GM21515 (cell line): ENCODE results near the gene CYP39A1.
"Not testable (repeated sequence)": the region's sequence is repeated elsewhere in the genome, so short reads cannot be mapped to it uniquely, and the experiment has no call there.

ENCODE experiments used
- ATAC-seq: cut with Tn5 transposase; IDR thresholded peaks from one replicate; pipeline ENCODE4 v1.9.1; 2021; ENCODE audit not compliant: unreplicated experiment

Gene CYP39A1

DNA sequence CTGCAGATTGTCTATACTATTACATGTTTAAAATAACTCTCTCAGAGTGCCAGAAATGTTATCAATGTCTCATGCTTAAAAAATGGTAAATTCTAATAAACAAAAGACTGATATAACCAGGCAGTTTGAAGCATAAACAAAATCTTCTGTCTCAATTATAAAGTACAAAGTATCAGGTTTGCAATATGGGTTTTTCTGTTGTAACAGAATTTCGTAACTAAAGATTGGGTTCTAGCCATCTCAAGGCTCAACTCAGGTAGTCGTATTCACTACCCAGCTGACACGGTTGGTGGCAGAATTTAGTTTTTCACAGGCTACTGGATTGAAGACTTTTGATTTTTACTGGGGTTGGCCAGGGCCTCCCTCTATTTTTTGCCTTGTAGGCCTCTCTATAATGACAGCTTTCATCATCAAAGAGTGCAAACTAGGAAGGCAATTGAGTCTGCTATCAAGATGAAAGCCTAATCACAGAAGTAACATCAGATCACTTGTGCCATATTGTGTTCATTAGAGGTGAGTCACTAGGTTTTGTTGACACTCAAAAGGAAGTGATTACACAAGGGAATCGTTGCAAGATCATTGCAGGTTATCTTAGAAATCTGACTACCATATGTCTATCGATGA lies 3.6 kb downstream of the CYP39A1 start:
- no peak for ATAC-seq

DNA sequence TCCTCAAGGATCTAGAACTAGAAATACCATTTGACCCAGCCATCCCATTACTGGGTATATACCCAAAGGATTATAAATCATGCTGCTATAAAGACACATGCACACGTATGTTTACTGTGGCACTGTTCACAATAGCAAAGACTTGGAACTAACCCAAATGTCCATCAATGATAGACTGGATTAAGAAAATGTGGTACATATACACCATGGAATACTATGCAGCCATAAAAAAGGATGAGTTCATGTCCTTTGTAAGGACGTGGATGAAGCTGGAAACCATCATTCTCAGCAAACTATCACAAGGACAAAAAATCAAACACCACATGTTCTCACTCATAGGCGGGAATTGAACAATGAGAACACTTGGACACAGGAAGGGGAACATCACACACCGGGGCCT lies 4.5 kb downstream of the CYP39A1 start:
- not testable (repeated sequence) for ATAC-seq

DNA sequence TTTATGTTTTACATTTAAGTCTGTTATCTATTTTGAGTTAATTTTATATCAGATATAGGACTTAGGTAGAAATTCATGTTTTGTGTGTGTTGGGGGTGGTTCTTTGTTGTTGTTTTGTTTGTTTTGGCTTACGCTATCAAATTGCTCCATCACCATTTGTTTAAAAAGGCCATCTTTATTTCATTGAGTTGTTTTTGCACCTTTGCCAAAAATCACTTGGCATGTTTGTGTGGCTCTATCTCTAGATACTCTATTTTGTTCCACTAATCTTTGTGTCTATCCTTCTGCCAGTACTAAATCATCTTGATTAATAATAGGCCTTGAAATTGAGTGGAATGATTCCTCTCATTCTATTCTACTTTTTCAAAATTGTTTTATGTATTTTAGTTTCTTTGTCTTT lies 7.4 kb downstream of the CYP39A1 start:
- no peak for ATAC-seq

DNA sequence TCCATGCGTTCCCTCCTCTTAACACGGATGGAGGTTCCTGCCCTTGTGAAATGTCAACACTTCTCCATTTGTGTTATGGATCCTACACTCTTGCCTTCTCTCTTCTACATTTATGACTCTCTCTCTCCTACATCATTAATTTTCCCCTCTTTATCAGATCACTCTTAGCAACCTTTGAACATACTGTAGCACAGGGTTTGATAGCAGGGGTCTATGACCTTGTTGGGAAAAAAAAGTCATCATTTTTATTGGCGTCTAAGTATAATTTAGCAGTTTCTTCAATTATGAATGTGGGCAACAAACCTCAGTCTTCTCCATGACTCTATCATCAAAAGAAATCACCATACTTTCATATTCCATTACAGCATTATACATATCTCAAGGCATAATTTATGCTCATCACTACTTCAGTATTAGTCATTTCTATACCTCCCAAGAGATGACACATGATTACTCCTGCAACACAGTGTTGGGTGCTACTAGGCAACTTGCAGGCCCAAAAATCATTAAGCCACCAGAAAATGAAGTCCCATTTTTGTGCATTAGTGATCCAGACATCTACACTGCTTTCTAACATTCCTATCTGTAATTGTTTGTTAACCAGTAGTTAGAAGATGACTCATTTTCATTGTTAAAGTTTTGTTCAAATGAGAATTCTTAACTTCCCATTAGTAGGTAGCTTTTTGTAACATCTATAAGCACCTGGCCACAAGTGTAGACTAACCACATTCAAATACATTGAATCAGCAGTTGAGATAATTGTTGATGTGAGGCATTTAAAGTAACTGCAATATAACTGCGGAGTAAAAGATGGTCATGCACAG lies 9.5 kb downstream of the CYP39A1 start:
- ATAC-seq, result no peak

DNA sequence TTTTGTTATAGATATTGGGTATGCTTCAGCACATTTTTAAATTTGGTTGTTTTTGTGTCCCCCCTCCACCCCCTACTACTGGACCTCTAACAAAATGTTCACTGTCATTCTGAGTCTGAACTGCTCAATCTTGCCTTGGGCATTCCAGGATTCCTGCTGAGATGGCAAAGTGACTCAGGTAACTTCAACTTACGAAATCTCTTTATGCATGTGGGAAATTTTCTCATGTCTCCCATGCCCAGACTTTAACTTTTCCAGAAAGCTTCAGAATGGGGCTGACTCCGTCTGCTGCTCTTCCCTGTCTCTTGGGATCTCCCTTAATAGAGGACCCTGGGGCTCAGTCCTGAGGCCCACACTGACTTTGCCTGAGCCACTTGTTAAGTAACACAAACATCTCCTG lies 14.0 kb downstream of the CYP39A1 start:
- no peak for ATAC-seq

DNA sequence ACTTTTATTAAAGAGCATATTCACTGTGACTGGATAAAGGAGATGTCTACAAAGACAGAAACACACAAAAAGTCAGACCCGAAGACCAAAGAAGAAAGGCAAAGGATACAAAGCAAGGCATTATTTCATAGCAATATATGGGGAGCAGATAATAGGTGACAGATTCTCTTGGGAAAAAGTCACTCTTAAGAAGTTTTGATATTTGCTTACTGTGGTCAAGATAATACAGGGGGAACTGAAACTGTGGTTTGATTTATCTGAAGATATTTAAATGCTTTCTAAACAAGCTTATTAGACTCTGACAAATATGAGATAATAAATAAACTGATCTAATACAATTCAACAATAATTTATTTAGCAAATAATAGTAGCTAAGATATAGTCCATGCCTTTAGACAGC lies 14.7 kb downstream of the CYP39A1 start:
- no peak for ATAC-seq

DNA sequence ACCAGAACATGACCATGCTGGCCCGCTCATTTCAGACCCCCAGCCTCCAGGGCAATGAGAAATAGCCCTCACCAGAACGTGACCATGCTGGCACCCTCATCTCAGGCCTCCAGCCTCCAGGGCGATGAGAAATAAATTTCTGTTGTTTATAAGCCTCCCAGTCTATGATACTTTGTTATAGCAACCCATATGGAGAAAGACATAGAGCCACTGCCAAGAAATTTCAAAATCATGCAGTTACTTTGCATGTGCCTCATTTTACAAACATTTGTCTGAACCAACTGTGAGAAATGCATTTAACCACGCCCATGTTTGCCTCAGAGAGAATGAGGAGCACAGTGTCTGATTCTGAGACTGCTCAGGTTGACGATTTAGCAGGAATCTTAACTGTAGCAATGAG lies 15.5 kb downstream of the CYP39A1 start:
- ATAC-seq, result no peak

DNA sequence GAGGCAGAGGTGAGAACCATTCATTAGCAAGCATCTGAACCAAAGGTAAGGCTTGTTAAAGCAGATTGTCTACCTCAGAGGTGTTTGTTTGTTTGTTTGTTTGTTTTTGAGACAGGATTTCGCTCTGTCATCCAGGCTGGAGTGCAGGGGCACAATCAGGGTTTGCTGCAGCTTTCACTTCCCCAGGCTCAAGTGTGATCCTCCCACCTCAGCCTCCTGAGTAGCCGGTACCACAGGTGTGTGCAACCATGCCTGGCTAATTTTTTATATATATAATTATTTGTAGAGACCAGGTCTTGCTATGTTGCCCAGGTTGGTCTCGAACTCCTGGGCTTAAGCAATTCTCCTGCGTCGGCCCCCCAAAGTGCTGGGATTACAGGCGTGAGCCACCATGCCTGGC lies 17.2 kb downstream of the CYP39A1 start:
- no peak for ATAC-seq

DNA sequence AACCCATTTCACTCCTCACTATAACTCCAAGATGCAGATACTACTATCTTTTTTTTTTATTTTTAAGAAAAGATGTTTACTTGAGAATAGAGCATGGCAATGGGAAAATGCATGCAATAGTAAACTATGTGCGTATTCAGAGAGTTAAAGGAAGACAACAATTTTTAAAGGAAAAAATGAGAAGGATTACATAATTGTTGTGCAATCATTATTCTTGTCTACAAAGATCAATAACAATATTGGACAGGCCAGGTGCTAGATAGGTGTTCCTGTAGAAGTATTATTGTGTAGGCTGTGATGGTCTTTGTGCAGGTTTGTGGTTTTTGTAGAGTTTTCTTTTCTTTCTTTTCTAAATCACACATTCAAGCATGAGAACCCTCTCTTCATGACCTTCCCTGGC lies 20.6 kb downstream of the CYP39A1 start:
- no peak for ATAC-seq

DNA sequence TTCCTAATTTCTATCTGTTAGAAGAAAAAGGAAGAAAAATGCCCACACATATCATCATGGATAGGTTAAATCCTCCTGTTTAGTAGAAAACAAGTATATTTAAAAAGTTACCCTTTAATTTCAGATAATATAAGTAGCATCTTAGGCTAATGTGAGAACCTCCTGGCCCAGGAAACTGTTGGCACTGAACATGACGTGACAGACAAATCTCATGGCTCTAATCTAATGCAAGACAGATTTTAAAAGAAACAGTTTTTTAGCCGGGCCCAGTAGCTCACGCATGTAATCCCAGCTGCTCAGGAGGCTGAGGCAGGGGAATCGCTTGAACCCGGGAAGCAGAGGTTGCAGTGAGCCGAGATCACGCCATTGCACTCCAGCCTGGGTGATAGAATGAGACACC lies 22.9 kb downstream of the CYP39A1 start:
- ATAC-seq, result no peak

DNA sequence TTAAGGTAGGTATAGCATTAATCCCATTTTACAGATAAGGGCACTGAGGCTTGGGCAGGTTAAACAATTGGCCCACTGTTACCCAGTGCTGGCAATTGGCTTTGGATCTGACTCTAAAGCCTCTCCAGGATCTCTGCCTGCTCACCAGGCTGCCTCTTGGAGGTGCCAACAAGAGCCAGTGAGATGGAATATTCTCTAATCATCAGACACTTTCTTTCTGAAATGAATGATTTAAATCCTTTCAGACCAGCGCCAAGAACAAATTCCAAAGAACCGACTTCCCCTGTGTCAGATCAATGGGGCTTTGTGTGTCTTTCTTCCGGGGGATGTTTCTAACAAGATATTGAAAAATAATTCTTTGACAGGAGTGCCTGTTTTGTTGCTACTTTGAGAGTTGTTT lies 23.6 kb downstream of the CYP39A1 start:
- ATAC-seq, result no peak

DNA sequence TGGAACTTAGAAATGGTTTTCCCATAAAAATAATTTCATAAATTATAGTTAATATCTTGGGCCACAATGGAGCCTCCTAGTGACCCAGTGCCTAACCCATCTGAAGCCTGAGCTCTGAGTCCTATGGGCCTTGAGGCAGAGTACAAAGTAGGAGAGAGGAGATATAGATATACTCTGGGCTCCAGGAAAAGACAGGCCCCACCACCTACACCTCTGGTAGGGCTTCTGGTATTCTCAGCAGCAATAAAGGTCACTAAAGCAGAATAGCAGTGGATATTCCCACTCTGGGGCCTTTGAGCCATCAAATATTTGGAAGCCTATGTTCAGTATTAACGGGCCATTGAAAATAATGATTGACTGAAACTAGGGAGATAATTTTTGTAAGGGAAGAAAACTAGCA lies 24.1 kb downstream of the CYP39A1 start:
- no peak for ATAC-seq

DNA sequence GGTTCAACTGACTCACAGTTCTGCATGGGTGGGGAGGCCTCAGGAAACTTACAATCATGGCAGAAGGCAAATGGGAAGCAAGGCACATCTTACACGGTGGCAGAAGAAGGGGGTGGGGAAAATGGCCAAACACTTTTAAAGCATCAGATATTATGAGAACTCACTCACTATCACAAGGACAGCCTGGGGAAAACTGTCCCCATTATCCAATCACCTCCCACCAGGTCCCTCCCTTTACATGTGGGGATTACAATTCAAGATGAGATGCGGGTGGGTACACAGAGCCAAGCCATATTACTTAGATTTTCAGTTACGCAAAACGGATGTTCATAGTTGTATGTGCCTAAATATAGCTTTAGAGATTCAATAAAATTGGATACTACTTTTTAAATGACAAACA lies 25.6 kb downstream of the CYP39A1 start:
- no peak for ATAC-seq

DNA sequence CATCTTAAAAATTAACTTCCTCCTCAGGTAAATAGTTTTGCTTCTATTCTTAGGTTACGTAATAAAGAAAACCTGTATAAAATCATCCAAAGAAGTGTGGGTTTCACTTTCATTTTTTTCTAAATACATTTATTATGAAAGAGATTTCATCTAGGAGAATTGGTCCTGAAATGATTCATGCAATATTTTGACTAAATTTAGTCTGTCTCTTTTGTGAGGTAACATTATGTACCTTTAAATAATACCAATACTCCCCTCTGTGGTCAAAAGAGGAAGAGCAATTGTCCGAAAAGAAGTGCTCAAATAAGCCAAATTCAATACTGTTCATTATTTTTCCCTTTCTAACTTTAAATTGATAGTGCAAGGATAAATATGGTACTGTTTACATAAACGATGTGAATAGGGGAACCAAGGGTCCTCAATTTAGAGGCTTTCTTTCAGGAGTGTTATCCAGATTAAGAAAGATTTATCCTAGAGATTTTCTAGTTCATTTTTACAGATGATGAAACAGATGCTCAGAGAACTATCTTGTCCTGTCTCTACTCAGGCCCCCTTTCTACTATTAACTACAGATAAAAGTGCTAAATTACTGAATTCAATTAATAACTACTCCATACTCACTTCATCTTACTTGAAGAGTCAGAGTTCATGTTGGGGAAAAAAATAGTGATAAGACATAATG lies 26.2 kb downstream of the CYP39A1 start:
- no peak for ATAC-seq

DNA sequence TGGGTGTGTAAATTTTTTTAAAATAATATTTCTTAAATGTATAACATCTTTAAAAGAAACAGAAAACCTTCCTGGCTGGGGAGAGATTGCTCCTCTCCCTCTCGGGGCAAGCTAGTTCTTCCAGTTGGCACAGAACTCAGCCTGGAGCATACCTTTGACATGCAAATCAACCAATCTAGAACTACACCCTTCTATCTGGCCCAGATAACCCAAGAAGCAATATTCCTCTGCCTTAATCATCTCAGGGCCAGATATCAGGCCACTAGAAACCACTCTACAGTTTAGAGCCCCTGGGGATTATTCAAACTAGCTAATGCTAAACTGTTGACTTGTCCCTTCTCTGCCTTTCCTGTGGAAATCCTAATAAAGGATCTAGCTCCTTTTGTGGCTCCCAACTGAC lies 33.9 kb downstream of the CYP39A1 start:
- no peak for ATAC-seq

DNA sequence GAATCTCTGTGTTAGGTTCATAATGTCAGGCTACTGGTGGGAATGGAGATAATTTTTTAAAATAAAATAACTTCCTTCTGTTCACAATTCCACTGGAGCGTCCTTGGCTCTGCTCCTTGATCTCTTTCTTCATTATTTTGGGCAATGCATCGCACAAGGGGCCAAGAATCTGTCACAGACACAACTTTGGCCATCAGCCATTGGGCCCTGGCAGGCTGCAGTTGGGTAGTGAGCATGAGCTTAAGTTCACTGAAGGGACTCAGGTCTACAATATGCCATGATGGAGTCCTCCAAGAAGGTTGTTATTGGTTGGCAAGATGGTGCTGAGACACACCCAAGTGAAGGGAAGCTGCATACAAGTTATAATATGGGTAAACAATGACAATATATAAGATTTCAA lies 40.0 kb downstream of the CYP39A1 start:
- ATAC-seq, result no peak

DNA sequence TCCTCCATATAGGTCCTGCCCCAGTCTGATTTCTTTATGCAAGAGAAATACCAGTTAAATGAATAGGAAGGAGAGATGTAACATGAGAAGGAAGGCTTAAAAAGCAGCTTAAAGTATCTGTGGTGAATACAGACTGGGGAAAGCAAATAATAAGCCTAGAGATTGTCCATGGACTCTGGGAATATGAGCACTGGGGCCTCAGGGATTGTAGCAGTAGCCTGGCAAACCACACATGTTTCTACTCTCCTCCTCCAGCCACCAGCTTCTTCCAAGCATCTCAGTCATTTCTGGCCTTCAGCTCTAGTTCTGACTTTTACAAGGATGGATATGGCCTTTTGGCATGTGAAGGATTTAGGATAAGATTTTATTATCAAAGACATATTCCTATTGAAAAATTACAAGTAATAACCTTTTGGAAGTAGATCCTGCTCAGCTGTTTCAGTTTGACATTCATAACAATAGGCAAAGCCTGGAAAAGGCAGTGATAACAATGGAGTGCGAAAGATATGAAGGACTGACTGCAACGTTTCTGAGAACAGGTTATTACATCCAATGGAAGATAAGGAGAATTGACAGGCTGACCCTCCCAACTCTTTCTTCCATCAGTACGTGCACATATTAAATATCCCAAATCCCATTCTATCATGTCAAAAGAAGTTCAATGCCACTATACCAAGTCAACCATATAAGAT lies 41.6 kb downstream of the CYP39A1 start:
- no peak for ATAC-seq

DNA sequence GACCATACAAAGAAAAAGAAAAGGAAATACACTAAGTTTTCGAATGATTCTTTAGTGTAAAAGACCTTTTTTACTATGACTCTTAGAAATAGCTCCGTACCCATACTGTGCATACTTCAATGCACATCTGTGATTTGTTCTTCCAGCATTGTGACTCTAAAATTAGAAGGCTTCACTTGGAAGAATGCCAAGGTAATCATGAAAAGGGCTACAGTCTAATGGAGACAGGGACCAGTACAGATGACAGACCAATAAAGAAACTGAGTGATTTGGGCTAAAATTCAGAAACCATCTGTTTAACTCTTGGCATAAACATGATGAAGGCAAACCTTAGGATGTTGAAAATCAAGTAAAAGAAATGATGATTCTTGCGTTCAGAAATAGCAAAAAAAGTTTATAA lies 46.3 kb downstream of the CYP39A1 start:
- no peak for ATAC-seq

DNA sequence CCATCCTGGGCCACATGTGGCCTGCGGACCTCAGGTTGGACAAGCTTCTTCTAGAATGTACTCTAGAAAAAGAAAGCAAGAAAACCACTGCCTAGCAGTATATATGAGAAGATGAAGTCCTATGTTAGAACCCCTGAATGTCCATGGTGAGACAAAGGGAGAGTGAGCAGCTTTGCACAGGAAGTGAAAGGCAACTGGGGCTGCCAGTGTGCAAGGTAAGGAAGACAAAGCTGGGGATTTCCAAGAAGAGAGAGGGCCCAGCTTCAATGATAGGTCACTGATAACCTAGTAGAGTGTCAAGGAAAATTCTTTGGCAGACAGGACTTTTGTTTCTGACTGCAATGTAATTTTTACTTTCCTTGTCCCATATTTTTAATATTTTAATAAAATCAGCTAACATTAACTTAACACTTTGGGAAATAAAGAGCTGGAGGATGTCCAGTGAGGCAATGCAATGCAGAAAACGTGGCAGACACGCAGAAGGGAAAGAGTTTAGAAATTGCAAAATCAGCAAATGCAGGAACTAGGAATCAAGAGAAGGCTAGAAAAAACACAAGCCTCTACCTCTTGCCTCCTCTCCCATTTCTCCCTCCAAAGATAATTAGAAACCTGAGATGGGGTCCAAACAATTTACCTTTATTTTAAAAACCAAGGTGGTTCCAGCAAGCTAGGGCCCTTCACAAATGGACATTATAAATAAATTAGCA lies 47.4 kb downstream of the CYP39A1 start:
- ATAC-seq, result no peak

DNA sequence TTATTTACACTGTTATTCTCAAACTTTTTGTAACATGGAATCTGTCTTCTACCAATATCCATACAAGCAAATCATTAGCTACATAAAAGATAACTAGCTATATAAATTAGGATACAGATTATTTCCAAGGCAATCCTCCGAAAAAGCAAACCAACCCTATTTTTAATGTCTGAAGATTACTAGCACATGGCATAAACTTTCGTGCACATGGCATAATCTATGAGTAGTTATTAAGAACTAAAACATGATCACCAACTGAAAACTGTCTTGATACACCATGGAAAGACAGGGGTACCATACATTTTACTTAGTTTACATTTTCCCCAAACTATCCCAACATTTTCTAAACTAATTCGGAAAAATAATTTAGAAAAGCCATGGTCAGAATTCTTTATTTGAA lies 54.4 kb downstream of the CYP39A1 start:
- no peak for ATAC-seq

DNA sequence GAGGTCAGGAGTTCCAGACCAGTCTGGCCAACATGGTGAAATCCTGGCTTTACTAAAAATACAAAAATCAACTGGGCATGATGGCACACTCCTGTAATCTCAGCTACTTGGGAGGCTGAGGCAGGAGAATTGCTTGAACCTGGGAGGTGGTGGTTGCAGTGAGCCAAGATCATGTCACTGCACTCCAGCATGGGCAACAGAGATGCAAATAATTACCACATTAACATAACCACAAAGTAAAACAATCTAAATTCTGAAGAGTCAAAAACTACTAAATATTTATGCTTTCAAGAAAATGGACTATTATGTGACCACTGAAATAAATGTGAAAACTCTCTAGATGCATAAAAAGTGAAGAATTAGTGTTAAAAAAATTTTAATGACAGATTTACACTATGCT lies 59.9 kb downstream of the CYP39A1 start:
- ATAC-seq, result no peak
